ENCODE results near the gene VPS26C. TPM values are rescaled to one million over a fixed set of nuclear protein-coding genes. Genes with fewer than 3 reads are reported as not detected.
"Not testable (repeated sequence)": the region's sequence is repeated elsewhere in the genome, so short reads cannot be mapped to it uniquely, and the experiment has no call there.

The VPS26C gene
- total RNA-seq, 2 experiments from 2014 or later = 61.4 to 62.8 TPM

GRCh38 chr21:37233551-37234146 lies 33.5 kb downstream of the VPS26C start:
- POLR2A ChIA-PET = no interaction called here
- CTCF ChIA-PET = interaction anchor here (0.6 to 1.0 kb wide), 3 partner anchors 8 to 218 kb away, joined by 3 to 4 read pairs (median 3); no protein-coding TSS in a partner anchor

- CTCF ChIA-PET = no interaction called here
- POLR2A ChIA-PET = interaction anchor here (1.1 kb wide), 1 partner anchor 13 kb away, joined by 3 read pairs; no protein-coding TSS in a partner anchor
Measured at GRCh38 chr21:37232274-37233018, 34.7 kb downstream of the VPS26C start.

- POLR2A ChIA-PET = no interaction called here
Measured at GRCh38 chr21:37231671-37232070, 35.5 kb downstream of the VPS26C start.

DNA sequence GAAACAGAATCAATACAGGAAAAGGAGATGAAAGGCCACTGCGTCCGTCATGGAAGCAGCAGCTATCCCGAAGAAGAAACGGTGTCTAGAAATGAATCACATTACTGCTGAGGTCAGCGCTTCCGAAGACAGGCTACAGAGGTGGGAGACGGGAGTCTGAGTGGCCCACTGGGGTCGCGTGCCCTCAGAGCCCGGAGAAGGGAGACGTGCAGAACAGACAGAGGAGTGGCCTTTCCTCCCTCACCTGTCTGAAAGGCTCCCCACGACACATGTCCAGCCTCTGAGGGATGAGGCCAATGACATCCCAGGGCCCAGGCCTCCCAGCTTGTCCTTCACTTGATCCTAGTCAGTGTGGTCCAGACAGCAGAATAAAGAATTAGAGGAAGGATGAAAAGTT lies 35.9 kb downstream of the VPS26C start:
- ChIA-PET CTCF (interaction anchor here (0.6 kb wide), 1 partner anchor 15 kb away, joined by 4 read pairs; no protein-coding TSS in a partner anchor), POLR2A (no interaction called here)

More at GRCh38 chr21:37231671-37232070, 35.5 kb downstream of the VPS26C start:
- CTCF ChIA-PET = no interaction called here

DNA sequence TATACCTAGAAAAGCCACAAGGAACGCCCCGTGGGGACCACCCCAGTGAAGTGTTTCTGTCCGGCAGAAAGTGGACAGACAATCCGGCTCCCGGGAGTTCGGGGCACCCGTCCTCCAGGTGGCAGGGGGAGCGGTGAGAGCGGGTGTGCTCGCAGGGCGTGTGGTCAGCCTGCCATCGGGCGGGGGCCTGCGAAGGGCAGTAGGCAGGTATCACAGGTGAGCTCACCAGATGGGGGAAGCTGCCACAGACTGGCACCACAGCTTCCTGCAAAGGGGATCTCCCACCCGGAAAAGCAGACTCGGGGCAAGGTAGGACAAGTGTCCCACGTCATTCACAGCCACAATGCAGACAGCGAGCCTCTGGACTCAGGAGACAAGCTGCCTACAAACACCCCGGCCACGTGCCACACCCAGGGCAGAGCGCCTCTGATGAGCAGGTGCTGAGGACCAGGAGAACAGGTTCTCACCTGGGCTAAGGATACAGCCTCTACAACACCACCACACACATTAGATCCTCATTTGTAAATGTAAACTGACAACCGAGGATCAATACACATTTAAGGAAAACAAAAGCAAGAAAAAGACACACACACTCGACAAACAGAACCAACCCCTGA lies 36.4 kb downstream of the VPS26C start:
- ChIA-PET POLR2A (no interaction called here), CTCF (interaction anchor here (0.6 kb wide), 1 partner anchor 15 kb away, joined by 4 read pairs; no protein-coding TSS in a partner anchor)

- POLR2A ChIA-PET = no interaction called here
- CTCF ChIA-PET = no interaction called here
Measured at GRCh38 chr21:37228003-37228400, 39.1 kb downstream of the VPS26C start.

DNA sequence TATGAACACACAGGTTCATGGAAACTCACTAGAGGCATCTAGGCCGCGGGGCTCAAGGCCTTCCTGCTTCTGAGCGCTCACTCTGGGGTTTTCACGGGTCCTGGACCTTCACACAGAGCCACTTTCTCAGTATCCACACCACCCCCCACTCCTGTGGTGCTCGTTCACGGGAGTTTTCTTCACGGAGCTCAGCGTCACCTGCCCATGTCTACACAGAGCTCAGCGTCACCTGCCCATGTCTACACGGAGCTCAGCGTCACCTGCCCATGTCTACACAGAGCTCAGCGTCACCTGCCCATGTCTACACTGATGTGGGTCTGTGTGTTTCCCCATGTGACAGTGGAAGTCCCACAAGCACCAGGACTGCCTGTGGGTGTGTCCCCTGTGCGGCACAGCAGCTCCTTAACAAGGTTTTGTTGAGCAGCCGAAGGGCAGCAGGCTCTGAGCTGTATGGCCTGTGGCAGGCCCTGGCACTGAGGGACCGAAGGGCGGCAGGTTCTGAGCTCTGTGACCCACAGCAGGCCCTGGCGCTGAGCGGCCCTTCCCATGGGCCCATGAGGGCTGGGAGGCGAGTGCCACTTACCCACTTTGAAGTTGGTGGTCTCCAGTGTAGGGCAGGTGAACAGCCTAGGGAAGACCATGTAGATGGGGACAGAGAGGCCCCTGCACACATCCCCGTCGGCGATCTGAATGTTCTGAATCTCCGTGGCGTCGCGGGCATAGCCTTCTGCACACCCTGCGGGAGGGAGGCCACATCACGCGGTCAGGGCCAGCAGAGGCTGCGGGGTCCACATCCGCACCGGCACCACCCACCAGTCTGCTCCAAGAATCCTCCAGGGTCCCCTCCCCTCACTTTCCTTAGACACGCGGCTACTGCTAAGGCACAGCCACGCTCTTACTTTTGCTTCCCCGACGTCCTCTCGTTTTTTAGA lies 39.8 kb downstream of the VPS26C start:
- CTCF ChIA-PET = no interaction called here
- POLR2A ChIA-PET = interaction anchor here (0.7 kb wide), 1 partner anchor 40 kb away, joined by 3 read pairs; the partner anchor contains the start of gene VPS26C

DNA sequence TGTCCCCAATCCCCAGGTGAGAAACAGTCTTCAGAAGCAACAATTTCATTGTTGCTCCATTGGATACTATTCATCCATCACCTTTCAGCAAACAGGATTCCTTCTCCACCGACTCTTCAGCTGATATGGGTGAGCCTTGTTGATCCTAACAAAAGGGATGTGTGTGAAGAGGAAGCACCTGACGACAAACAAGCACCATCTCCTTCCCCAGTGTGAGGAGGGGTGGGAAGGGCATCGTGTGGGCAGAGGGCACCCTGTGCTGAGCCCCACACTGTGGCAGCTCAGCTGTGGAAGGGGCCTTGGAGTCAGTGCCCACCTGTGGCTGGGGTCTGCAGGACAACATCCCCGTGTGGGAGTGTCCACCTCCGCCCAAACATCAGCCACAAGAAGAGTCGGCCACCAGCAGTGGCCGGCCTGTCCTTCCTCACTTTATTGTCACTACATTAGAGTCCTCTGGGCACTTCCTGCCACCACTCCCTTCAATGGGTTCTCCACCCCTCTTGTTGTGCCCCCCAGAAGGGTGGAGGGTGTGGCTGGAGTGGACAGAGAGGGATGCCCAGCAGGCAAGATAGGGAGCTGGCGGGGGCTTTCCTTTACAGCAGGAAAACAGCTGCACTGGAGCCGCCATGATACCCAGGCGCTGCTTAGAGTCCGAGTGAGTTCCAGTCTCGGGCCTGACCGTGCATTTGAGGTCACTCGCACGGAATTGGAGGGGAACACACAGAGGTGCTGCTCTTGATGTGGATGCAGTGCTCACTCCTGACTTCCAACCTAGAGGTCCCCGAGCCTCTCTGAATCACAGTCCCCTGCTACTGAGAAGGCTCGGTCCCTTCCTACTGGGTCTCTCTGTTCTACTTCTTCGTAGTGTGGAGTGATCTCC lies 40.9 kb downstream of the VPS26C start:
- ChIA-PET CTCF (interaction anchor here (1.1 to 1.4 kb wide), 2 partner anchors 8 to 31 kb away, joined by 3 read pairs; no protein-coding TSS in a partner anchor), POLR2A (interaction anchor here (0.9 kb wide), 1 partner anchor 31 kb away, joined by 4 read pairs; no protein-coding TSS in a partner anchor)

DNA sequence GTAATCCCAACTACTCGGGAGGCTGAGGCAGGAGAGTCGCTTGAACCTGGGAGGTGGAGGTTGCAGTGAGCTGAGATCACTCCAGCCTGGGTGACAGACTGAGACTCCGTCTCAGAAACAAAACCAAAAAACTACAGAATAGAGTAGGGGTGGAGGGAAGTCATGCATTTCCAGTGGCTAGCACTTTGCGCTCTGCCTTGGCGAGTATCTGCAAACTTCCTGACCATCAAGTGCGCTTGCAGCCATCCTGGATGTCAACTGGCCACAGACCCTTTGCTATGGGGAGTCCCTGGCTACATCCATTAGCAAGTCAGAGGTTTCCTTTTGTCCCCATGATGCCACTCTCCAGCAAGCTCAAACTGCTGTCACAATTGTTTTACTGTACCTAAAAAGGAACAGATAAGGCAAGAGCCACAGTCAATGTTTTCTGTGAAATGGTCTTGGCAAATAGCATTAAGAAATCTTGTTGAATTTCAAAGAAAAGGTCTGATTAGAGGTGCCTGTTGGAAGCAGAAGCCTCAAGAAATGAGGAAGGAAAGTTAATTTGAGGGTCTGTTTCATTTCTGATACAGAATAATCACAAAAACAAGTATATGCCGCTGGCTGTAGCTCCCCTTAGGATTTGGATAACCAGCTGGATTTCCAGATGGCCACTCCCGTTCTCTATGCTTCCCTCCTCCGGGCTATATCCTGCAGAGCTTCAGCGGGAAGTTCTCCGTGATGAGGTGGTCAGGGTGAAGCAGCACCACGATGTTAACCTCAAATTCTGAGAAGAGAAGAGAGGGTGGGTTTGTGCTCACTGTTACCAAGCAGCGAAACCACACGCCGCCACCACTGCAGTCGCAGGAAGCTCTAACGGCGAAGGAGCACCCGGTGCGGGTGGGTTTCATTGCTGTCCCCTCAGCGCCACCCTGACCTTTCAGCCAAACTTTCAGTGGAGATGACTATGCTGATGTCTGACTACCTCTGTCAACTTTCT lies 42.0 kb downstream of the VPS26C start:
- POLR2A ChIA-PET = interaction anchor here (0.6 to 0.9 kb wide), 2 partner anchors 32 to 140 kb away, joined by 3 to 4 read pairs; no protein-coding TSS in a partner anchor

GRCh38 chr21:37223804-37224345 lies 43.3 kb downstream of the VPS26C start:
- ChIA-PET POLR2A (no interaction called here), CTCF (no interaction called here)

More for the DNA sequence above, 42.0 kb downstream of the VPS26C start:
- CTCF ChIA-PET = interaction anchor here (1.1 to 1.4 kb wide), 2 partner anchors 9 to 32 kb away, joined by 3 read pairs; no protein-coding TSS in a partner anchor

- CTCF ChIA-PET = not testable (repeated sequence)
Measured at GRCh38 chr21:37222248-37222647, 44.9 kb downstream of the VPS26C start.

DNA sequence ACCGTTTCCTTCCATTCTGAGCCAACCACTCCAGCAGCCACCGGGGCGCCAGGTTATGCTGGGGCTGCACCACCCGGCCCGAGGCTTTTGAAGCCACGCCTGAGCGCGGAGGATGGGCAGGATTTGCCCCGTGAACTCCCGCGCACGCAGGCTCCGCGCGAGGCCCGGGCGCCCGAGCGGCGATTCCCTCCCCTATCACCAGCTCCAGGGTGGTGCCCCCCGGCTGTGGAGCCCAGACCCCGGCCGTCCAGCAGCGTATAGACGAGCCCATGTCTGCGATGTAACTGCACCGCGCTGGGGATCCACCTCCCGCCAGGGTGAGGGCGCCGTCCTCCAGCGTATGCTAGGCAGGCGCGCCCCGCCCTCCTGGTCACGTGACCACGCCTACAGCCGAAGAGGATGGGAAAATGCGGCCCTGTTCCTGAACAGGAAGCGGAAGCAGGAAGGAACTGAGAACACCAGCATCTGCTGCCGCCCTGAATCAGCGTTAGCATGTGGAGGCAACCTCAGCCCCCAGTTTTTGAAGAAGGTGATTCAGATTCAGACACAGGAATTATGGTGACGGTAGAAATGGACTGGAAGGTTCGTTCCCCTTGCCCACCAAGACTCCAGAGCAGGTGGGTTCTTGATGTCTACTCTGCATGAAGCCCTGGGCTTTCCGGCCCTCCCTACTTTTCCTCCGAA lies 46.0 kb downstream of the VPS26C start:
- POLR2A ChIA-PET = interaction anchor here (0.6 kb wide), 1 partner anchor 16 kb away, joined by 6 read pairs; no protein-coding TSS in a partner anchor
- CTCF ChIA-PET = interaction anchor here (0.9 kb wide), 1 partner anchor 34 kb away, joined by 3 read pairs; no protein-coding TSS in a partner anchor

More at GRCh38 chr21:37222248-37222647, 44.9 kb downstream of the VPS26C start:
- POLR2A ChIA-PET = not testable (repeated sequence)

DNA sequence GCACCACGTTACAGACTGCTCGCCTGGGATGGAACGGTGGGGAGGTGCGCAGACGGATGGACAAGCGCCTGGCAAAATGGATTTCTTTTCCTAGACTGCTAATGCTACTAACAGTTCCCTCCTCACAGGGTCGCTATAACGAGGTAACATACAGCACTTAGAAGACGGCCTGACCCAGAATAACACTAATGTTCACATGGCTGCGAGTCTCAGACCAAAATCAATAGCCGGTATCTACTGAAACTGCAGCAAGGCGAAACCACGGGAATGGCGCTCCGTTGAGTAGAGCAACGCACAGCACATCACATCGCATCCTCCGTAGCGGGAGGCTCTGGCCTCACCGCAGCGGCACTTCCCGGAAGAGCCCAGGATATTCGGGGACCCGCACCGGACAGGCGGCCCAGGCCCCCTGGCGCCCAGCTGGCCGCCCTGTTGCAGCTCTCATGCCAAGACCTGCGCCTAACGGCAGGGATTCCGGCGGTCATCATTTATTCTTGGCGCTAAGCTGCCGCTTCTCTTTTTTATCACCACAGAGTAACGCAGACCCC lies 46.6 kb downstream of the VPS26C start:
- ChIA-PET CTCF (interaction anchor here (0.9 to 1.0 kb wide), 2 partner anchors 34 to 343 kb away, joined by 3 read pairs; no protein-coding TSS in a partner anchor), POLR2A (interaction anchor here (0.6 kb wide), 1 partner anchor 16 kb away, joined by 6 read pairs; no protein-coding TSS in a partner anchor)

DNA sequence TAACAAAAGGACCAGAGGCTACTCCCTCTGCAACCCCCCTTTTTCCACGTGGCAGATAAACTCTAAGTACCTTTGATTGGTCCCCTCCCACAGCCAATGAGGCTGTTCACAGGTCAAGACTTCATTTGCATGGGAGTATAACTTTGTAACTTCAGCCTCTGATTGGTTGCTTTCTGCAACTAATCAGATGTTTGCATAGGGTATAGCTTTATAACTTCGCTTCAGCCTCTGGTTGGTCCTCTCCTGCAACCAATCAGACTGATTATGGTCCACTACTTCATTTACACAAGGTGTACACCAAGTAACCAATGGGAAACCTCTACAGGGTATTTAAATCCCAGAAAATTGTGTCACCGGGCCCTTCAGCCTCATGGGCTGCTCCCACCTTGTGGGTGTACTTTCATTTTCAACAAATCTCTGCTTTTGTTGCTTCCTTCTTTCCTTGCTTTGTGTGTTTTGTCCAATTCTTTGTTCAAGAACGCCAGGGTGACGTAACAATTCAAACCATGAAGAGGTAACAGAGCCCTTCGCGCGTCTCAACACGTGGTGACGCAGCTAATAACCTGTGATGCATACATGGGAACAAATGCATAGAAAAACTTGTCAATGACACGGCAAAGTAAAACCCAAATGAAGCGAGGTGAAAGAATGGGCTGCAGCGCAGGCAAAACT lies 47.2 kb downstream of the VPS26C start:
- CTCF ChIA-PET = interaction anchor here (0.9 to 1.0 kb wide), 2 partner anchors 35 to 344 kb away, joined by 3 read pairs; no protein-coding TSS in a partner anchor
- POLR2A ChIA-PET = no interaction called here

DNA sequence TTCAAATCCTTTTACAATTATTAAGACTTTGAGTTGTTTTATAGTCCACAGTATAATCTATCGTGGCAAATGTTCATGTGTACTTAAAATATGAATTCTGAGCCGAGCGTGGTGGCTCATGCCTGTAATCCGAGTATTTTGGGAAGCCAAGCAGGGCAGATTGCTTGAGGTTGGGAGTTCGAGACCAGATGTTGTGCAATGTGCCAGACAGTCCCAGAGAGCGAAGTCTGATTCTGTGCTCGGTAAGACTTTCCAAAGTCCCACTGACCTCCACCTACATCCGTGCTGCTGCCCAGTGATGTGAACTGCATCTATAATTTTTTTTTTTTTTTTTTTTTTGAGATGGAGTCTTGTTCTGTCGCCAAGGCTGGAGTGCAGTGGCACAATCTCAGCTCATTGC lies 52.2 kb downstream of the VPS26C start:
- ChIA-PET POLR2A (no interaction called here), CTCF (no interaction called here)
